ENCODE data around the gene C1orf105.

DNA sequence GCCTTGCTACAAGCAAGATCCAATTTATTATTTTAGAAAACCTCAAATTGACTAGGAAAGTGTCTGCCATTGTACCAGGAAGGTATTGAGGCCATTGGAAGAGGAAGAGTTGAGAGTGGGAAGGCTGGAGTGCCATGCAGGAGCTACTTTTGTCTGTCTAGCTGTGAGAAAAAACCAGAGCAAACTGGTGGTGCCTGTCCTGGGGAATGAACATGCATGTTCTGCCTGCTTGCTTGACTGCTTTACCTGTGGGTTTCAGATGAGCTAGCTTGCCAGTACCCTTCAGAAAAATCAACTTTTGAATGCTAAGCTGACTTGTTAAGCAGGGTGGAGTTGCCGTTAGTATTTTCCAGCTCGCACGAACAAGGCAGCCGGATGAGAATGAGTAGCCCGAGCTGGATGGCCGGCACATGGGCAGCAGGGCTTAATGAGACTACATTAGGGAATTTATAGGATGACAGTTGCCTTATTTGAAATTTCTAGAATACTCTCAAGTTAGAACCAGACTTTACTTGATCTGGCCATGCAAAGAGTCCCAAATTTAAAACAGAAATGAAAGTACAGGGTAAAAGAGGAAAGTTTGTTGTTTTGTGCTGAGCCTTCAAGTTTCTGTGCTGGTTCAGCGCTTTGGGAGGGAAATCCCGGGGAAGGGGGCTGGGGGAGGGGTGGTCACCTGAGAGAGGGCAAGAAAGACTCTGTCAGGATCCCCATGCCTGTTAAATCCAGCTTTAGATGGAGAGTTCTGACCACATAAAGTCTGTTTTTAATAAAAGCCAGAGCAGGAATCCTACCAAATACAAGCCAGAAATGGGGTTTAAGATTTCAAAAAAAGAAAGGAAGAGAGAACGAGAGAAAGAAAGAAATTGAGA, 29.6 kb upstream of the C1orf105 start:
- TF ChIP-seq SUZ12 (IDR thresholded peaks at IDR 0.05; ENCODE audit: extremely low read depth, insufficient read depth, insufficient read length) (no peak), YY1 (IDR thresholded peaks at IDR 0.05; ENCODE audit: insufficient read depth, insufficient read length) (no peak), ZNF274 (IDR thresholded peaks at IDR 0.05; ENCODE audit: low read depth, low read length) (no peak)
